Esophagus muscularis mucosa (tissue), 3 donors: Measurements from ENCODE around the gene COL4A6.

Source experiments
- CTCF ChIP-seq, 3 experiments: fragments of 200-600 bp in 2 of 3; fragments of 450-650 bp in 1 of 3; sonication (generic) in 2 of 3; IDR thresholded peaks; one replicate each; pipeline ENCODE4 v1.5.1; 2017 to 2019; ENCODE audit warnings: antibody characterized with exemption in 3 of 3, mild to moderate bottlenecking in 2 of 3, moderate library complexity in 1 of 3
- POLR2A ChIP-seq: fragments of 450-650 bp; IDR thresholded peaks from one replicate; pipeline ENCODE4 v1.6.1; 2017; ENCODE audit warnings: antibody characterized with exemption, moderate library complexity, mild to moderate bottlenecking, low read depth

GRCh38 chrX:108138814-108139702 is 299.2 kb downstream of the COL4A6 start:
- TF ChIP-seq POLR2A (no peak), CTCF (IDR thresholded peaks at IDR 0.05) (peak in 2 of 3 experiments; percentile 25 to 45)
